Mucosa of rectum (tissue), 2 donors: ENCODE results near the gene TBX5.

Source experiments
- H3K27ac ChIP-seq, 2 donors: one replicate each; pipeline ENCODE4 v1.7.0; 2013; ENCODE audit warnings: inconsistent platforms in 2 of 2, low read depth in 2 of 2, low read length in 2 of 2
- H3K27me3 ChIP-seq, 2 donors: one replicate each; pipeline ENCODE4 v1.7.0; 2013; ENCODE audit warnings: low read length in 2 of 2; ENCODE audit not compliant: control insufficient read depth in 2 of 2, insufficient read depth in 2 of 2
- H3K36me3 ChIP-seq, 2 donors: one replicate each; pipeline ENCODE4 v1.7.0; 2013; ENCODE audit warnings: low read length in 2 of 2; ENCODE audit not compliant: control insufficient read depth in 2 of 2, insufficient read depth in 2 of 2
- H3K4me1 ChIP-seq, 2 donors: one replicate each; pipeline ENCODE4 v1.7.0; 2013; ENCODE audit warnings: low read length in 2 of 2, mild to moderate bottlenecking in 1 of 2; ENCODE audit not compliant: control insufficient read depth in 2 of 2, insufficient read depth in 2 of 2
- H3K4me3 ChIP-seq, 2 donors: one replicate each; pipeline ENCODE4 v1.7.0; 2013; ENCODE audit warnings: low read length in 2 of 2
- H3K9ac ChIP-seq, 2 donors: one replicate each; pipeline ENCODE4 v1.7.0; 2013; ENCODE audit warnings: low read length in 2 of 2, low read depth in 1 of 2, mild to moderate bottlenecking in 1 of 2
- H3K9me3 ChIP-seq, 2 donors: one replicate each; pipeline ENCODE4 v1.7.0; 2013; ENCODE audit warnings: low read length in 2 of 2; ENCODE audit not compliant: control insufficient read depth in 2 of 2
- donor health status: healthy.
- donor health status: Normal muscosa, but diverticular disease.

TBX5 gene

DNA sequence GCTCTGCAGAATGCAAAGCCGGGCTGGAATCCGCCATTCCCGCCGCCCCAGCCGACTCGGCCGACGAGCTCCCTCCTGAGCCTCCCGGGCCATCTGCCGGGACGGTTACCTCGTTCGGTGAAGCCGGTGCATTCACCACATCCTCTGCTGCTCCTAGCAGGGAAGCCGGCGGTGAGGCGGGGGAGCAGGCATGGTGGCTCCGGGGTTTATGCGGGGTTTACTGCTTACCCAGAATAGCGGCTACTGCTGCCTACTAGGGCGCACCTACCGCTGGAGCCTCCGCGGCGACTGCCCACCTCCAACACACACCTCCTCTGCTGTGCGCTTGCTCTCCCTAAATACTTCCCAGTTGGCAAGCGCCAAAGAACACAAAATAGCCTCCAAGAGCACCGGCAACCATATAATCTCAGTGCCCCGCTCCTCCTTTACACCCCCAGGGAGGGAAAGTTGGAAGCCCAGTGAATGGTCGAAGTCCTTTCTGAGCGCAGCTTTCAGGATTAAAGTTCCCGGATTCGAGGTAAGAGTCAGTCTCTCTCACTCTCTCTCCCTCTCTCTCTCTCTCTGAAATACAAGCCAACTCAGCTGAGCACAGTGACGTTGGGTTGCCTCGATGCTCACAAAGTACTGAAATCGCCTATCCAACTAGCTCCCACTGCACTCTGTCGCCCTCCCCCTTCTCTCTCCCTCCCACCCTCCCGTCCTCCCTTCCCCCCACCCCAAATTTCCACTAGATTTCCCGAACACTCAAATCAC is at the start of gene TBX5:
Gene TBX5 (minus strand): TSS at position 626 of the 753 bp plus-strand sequence. CDS start 2,246 bp downstream, outside the sequence.
- Histone ChIP-seq H3K27me3 (peaks cover 64 to 73% of the 10 kb centered on the region in 2 donors), H3K9ac (no peak within 1 kb of the TSS), H3K36me3 (no peaks in the 10 kb centered on the region), H3K27ac (no peak within 1 kb of the TSS), H3K9me3 (no peaks in the 10 kb centered on the region), H3K4me3 (no peak within 1 kb of the TSS), H3K4me1 (no peaks in the 10 kb centered on the region)

DNA sequence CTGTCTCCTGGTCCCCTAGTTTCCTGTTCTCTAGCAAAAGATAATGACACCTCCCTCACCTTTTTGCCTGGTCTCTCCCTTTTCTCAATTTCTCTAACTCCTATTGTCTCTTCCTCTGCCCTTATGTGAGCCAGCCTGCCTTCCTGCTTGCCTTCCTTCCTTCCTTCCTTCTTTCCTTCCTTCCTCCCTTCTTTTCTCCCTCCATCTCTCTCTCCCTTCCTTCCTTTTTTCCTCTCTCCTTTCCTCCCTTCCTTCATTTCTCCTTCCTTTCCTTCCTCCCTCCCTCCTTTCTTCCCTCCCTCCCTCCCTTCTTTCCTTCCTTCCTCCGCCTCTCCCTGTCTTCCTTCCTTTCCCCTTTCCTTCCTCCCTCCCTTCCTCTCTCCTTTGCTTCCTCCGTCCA is 45.7 kb upstream of the TBX5 start:
- H3K27ac ChIP-seq = no peak overlapping the region

DNA sequence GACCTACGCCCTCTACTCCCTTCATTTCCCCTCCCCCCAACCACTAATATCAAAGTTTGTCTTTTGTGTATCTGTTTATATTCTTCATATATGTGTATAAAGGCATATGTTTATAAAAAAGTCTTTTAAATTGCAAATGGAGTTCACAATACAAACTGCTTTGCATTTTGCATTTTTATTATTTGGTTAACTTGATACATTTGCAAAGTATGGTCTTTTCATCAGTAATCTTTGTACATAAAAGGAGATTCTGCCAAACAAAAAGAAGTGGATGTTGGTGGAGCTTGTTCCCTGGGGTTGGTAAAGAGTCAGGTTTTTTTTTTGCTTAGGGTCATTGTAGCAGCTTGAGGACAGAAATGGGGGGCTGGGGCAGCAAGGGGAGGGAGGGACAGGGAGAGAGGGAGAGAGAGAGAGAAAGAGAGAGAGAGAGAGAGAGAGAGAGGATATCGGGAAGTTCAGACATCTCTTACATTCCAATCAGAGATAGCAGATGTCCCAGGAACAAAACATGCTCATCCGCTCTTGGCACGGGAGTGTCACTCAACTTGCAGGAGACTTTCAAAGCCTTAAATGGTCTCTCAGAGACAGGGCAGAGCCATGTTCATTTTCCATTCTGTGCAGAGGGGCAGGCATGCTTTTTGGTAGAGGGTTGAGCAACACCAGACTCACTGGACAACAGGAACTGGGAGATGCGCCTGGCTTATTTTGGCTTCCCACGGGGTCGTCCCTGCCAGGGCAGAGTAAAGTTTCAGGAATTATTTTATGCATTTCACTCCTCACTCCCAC is 44.8 kb upstream of the TBX5 start:
- no peaks in the 10 kb centered on the region for H3K9me3 ChIP-seq
- H3K9ac ChIP-seq = no peak overlapping the region
- H3K27me3 ChIP-seq = peaks cover 32 to 38% of the 10 kb centered on the region in 2 donors
- no peak overlapping the region for H3K4me3 ChIP-seq
- no peaks in the 10 kb centered on the region for H3K36me3 ChIP-seq
- no peak overlapping the region for H3K27ac ChIP-seq
- no peaks in the 10 kb centered on the region for H3K4me1 ChIP-seq

More for the DNA sequence above, 45.7 kb upstream of the TBX5 start:
- Histone ChIP-seq H3K9me3 (no peaks in the 10 kb centered on the region), H3K36me3 (no peaks in the 10 kb centered on the region), H3K27me3 (peaks cover 28 to 38% of the 10 kb centered on the region in 2 donors), H3K4me1 (no peaks in the 10 kb centered on the region), H3K9ac (no peak overlapping the region), H3K4me3 (no peak overlapping the region)

DNA sequence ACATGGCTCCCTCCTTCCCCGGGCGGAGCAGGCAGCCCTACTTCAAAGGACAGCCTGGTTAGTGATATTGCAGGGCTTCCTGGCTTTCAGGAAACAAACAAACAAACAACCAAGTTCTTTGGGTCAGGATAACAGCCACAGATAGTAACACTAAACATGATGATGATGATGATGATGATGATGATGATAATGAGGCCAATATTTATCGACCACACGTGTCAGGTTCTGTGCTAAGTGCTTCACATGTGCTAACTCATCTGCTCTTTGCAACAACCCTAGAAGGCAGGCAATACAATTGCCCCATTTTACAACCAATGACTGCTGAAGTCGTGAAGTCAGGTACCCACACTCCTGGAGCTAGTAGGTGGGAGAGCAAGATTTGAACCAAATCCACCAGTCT is 44.1 kb upstream of the TBX5 start:
- Histone ChIP-seq H3K4me3 (no peak overlapping the region), H3K9me3 (no peaks in the 10 kb centered on the region), H3K27me3 (peaks cover 32 to 38% of the 10 kb centered on the region in 2 donors), H3K27ac (no peak overlapping the region), H3K9ac (no peak overlapping the region), H3K36me3 (no peaks in the 10 kb centered on the region), H3K4me1 (no peaks in the 10 kb centered on the region)

DNA sequence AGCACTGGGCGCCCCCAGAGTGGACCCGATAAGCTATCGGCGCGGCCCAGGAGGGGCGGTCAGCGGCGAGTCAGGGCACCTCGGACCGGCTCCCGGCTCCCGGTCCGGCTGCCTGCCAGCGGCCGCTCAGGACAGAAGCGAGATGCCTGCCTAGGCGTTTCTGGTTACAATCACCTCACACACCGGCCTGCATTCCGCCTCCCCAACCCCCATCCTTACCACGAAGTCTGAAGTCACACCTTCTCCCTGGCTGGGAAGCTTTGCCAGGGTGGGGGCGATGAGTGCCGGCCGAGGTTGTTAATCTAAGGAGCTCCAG is 42.6 kb upstream of the TBX5 start:
- no peaks in the 10 kb centered on the region for H3K9me3 ChIP-seq
- no peak overlapping the region for H3K4me3 ChIP-seq
- no peaks in the 10 kb centered on the region for H3K4me1 ChIP-seq
- H3K9ac ChIP-seq = no peak overlapping the region
- peaks cover 45 to 46% of the 10 kb centered on the region in 2 donors for H3K27me3 ChIP-seq
- H3K36me3 ChIP-seq = no peaks in the 10 kb centered on the region
- H3K27ac ChIP-seq = no peak overlapping the region

DNA sequence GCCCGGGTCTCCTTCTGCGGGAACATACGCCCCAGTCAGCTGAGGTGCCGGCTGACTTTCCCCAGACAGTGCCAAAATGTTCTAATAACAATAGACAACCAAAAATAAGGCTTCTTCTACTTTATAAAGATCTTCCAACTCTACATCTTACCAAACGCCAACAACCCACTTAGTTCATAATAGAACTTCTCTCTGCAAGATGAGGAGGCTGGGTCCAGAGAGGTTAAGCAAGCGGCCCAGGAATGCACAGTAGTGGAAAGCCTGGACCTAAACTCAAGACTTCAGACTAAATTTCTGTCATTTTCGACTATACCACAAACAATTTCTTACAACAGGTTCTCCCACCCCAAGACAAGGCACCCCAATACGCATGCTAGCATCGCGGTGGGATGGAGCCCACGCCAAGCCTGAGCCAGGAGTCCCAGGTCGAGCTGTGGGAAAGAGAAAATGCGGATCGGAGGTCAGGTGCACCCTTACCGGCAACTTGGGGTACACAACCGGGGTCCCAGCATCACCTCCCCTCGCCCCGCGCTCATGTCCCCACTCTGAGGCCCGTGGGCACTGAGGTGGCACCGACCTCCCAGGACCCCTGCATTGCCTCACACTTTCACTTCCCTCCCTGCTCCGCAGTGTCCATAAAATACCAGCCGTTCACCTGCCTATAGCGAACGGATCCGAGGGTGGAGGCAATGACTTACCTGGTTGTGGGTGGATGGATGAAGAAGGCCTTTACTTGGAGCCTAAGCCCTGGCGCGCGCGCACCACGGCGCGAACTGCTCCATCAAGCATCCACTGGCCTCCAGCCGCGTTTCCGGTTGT is 42.1 kb upstream of the TBX5 start:
- Histone ChIP-seq H3K4me3 (no peak overlapping the region), H3K9me3 (no peaks in the 10 kb centered on the region), H3K36me3 (no peaks in the 10 kb centered on the region), H3K27ac (no peak overlapping the region), H3K27me3 (peaks cover 49 to 52% of the 10 kb centered on the region in 2 donors), H3K9ac (no peak overlapping the region), H3K4me1 (no peaks in the 10 kb centered on the region)

DNA sequence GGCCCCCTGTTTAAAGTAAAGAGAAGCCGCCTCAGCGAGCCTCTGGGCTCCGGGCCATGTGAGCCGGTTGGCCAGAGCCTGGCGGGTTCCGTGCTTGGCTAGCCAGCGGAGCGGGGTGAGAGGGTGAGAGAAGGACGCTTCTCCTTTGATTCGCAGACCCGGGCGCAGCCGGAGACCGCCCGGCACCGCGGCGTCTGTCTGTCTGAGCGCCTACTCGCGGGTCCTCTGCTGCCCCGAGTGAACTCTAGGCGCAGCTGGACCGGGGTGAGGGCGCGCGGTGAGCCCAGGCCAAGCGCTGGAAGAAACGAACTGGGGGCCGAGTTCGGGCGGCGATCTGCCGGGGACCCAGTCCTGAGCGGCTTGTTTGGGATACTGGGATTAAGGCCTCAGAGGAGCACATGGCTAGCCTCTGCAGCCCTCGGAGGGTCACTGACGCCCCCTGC is 41.4 kb upstream of the TBX5 start:
- no peak overlapping the region for H3K4me3 ChIP-seq

DNA sequence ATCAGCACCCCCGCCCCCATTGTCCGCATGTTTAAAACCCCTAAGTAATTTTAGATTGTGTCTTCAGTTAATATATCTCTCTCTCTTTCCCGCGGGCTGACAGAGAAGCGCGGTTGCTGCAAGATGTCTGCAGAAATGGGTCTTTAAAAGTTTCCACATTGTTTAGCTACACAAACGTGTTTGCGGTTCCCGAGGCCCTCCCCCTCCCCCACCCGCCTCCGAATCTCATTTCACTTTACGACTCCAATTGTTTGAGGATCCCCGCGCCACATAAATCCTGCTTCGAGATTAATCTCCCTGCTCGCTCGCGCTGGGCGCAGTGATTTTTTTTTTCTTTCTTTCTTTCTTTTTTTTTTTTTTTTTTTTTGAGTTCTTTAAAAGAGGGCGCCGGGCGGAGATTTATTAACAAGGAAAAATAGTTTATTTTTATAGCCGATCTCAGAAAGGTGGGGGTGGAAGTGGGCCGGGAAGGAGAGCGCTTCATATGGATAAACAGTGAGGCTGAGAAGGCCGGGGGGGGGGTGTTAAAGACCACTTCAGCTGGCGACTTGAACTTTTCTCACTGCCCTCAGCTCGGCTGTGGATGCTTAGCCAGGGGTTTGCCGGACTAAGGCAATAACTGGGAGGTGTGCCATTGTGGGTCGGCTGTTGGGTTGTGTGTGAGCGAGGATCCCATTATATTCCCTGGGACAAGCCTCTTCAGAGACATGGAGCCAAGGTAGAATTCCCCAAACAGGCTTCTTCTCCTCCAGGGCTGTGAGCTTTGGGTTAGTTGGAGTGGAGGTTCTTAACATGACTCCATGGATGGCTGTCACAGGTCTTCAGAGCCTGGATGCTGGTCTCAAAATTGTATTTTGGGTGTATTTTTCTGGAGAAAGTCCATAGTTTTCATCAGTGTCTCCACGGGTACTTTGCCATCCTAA is 39.7 kb upstream of the TBX5 start:
- Histone ChIP-seq H3K4me1 (no peaks in the 10 kb centered on the region), H3K36me3 (no peaks in the 10 kb centered on the region), H3K9ac (no peak overlapping the region), H3K27me3 (peaks cover 60 to 62% of the 10 kb centered on the region in 2 donors), H3K27ac (no peak overlapping the region), H3K4me3 (no peak overlapping the region), H3K9me3 (no peaks in the 10 kb centered on the region)

More for the DNA sequence above, 41.4 kb upstream of the TBX5 start:
- Histone ChIP-seq H3K27me3 (peaks cover 54 to 57% of the 10 kb centered on the region in 2 donors), H3K36me3 (no peaks in the 10 kb centered on the region), H3K9ac (no peak overlapping the region), H3K4me1 (no peaks in the 10 kb centered on the region), H3K9me3 (no peaks in the 10 kb centered on the region), H3K27ac (no peak overlapping the region)

DNA sequence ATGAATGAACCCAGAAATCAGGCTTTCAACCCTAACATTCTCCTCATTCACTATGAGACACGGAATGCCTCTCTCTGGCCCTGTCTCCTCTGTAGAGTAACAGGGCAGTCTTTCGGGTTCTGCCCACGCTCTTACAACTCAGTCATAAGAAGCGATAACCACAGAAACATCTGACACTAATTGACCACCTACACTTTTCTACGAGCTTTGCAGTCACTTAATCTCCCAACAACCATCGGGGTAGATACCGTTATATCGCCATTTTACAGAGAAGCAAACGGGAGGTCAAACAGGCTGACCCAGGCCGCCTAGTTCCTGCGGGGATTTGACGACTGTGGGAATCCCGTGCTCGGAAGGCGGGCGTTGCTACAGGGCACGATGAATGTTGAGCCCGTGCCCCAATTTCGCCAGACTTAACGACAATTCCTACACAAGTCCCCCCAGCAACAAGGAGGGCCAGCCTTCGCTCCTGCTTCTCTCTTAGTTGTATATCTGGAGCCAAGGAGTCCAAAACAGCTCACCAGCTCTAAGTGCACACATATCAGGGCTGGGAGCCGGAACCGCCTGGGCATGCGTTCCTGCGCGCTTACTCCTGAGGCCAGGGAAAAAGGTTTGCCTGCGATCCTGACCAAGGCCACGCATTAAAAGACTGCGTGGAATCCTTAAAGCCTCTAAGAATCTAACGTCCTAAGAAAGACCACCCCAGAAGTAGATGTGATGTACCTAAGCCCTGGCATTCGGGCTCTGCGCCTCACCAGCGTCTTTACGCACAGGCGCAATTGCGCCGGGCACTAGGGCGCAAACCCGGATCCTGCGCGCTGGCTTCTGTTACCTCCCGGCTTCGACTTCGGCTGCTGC is 38.7 kb upstream of the TBX5 start:
- Histone ChIP-seq H3K36me3 (no peaks in the 10 kb centered on the region), H3K9ac (no peak overlapping the region), H3K4me1 (no peaks in the 10 kb centered on the region), H3K9me3 (no peaks in the 10 kb centered on the region), H3K27ac (no peak overlapping the region), H3K4me3 (no peak overlapping the region), H3K27me3 (peaks cover 58 to 68% of the 10 kb centered on the region in 2 donors)
